HUES48 (cell line): ENCODE measurements around the gene HEXIM1.

Source experiments
- H3K27ac ChIP-seq: one replicate; pipeline ENCODE4 v1.7.0; 2013; ENCODE audit warnings: low read depth, low read length, inconsistent platforms
- H3K27me3 ChIP-seq: 2 replicates; pipeline ENCODE4 v1.6.1; 2013; ENCODE audit warnings: mild to moderate bottlenecking, low read length; ENCODE audit not compliant: control insufficient read depth, insufficient read depth
- H3K36me3 ChIP-seq: 2 replicates; pipeline ENCODE4 v1.6.1; 2013; ENCODE audit warnings: low read length; ENCODE audit not compliant: control insufficient read depth, insufficient read depth
- H3K4me1 ChIP-seq: 2 replicates; pipeline ENCODE4 v1.6.1; 2013; ENCODE audit warnings: mild to moderate bottlenecking, low read length; ENCODE audit not compliant: control insufficient read depth, insufficient read depth
- H3K4me3 ChIP-seq: 2 replicates; pipeline ENCODE4 v1.5.1; 2013; ENCODE audit warnings: mild to moderate bottlenecking, low read depth, low read length
- H3K9ac ChIP-seq: 2 replicates; pipeline ENCODE4 v1.6.1; 2013; ENCODE audit warnings: mild to moderate bottlenecking, low read depth, low read length, moderate library complexity
- H3K9me3 ChIP-seq: 2 replicates; pipeline ENCODE4 v1.6.1; 2013; ENCODE audit warnings: low read length; ENCODE audit not compliant: control insufficient read depth, insufficient read depth

HEXIM1 gene

DNA sequence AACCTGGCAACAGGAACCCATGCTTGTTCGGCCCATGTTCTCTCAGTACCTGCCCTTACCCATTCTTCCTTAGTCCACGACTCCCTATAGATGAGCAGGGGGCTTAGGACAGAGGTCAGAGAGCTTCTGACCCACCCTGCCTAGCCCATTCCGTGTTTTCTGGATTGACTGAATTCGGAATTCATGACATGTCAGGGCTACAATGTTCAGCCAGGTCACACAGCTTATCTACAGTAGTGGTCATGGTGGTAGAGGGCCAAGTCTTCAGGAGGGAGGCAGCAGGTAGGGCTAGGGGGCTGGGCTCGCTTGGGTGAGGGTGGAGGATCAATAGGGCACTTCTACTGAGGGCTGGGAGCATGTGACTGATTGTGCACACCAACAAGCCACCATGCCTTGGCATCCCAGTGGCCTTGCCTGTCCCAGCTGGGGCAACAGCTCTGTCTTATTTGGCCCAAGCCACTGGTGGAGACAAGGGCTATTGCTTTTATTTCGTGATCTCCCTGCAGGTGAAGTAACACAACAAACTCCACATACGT is 16.5 kb downstream of the HEXIM1 start:
- H3K36me3 ChIP-seq = peaks cover 12% of the 10 kb centered on the region; the same call in 1 of the 2 replicates
- peaks cover 12% of the 10 kb centered on the region for H3K4me1 ChIP-seq
- no peaks in the 10 kb centered on the region for H3K9me3 ChIP-seq
- H3K4me3 ChIP-seq = no peak overlapping the region
- H3K9ac ChIP-seq = no peak overlapping the region
- H3K27ac ChIP-seq = no peak overlapping the region
- H3K27me3 ChIP-seq = no peaks in the 10 kb centered on the region

DNA sequence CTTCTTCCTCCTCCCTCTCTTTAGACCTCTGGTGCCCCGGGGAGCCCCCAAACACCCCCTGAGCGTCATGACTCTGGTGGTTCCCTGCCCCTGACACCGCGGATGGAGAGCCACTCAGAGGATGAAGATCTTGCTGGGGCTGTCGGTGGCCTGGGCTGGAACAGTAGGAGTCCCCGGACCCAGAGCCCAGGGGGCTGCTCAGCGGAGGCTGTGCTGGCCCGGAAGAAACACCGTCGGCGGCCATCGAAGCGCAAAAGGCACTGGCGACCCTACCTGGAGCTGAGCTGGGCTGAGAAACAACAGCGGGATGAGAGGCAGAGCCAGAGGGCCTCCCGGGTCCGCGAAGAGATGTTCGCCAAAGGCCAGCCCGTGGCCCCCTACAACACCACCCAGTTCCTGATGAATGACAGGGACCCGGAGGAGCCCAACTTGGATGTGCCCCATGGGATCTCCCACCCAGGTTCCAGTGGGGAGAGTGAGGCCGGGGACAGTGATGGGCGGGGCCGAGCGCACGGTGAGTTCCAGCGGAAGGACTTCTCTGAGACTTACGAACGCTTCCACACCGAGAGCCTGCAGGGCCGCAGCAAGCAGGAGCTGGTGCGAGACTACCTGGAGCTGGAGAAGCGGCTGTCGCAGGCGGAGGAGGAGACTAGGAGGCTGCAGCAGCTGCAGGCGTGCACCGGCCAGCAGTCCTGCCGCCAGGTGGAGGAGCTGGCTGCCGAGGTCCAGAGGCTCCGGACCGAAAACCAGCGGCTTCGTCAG is 20.9 kb downstream of the HEXIM1 start:
- no peak overlapping the region for H3K27ac ChIP-seq
- H3K9ac ChIP-seq = no peak overlapping the region
- H3K9me3 ChIP-seq = no peaks in the 10 kb centered on the region
- peaks cover 17% of the 10 kb centered on the region; the same call in 1 of the 2 replicates for H3K36me3 ChIP-seq
- peaks cover 27% of the 10 kb centered on the region for H3K4me1 ChIP-seq
- H3K27me3 ChIP-seq = no peaks in the 10 kb centered on the region
- H3K4me3 ChIP-seq = no peak overlapping the region

DNA sequence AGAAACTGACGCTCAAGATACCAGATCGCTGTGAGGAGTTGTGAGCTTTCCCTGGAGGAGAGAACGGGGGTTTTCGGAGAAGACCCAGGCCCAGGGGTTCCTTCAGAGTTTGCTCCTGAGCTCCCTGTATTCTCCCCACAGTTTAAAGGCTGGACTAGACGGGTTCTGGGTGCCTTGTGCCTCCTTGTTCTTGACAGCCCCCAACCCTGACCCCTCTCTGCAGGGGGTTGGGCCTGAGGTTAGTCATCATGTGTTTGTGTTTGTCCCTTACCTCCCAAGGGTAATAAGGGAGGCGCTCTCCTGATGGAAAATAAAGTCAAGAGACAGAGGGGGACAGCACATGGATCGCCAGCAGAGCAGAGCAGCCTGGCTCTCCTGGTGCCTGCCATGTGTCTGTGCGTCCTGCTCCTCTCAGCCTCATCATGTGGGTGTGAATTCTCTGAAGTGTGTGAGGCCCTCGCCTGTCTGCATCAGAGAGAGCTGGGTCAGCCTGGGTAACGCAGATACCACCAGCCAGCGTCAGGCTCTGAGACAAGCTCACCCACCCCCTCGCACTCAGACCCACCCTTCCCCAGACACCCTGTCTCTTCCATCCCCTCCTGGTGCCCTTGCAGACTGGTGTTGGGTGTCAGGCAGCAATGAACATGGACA is 22.1 kb downstream of the HEXIM1 start:
- Histone ChIP-seq H3K27me3 (no peaks in the 10 kb centered on the region), H3K9me3 (no peaks in the 10 kb centered on the region), H3K27ac (peak overlapping the region; percentile 95), H3K4me1 (peaks cover 27% of the 10 kb centered on the region), H3K4me3 (no peak overlapping the region), H3K9ac (no peak overlapping the region), H3K36me3 (peaks cover 9% of the 10 kb centered on the region; the same call in 1 of the 2 replicates)

DNA sequence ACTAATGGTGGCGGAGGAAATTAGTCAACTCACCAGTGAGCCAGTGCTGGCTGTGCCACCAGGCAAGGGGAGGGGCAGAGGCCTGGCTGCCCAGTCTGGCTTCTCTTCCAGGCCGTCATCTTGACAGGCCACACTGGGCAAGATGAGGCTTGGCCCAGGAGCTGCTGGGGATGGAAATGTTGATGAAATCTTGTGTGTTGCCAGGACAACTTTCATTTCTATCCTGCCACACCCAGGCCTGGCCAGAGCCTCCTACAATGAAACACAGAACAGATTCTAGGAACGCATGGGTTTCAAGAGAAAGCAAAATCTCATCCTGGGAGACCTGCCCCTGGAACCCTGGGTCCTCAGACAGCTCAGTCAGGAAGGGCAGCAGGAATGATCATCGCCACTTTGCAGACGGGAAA is 22.7 kb downstream of the HEXIM1 start:
- H3K4me1 ChIP-seq = peaks cover 27% of the 10 kb centered on the region
- H3K9me3 ChIP-seq = no peaks in the 10 kb centered on the region
- H3K9ac ChIP-seq = peak overlapping the region; percentile 18; the same call in 1 of the 2 replicates
- H3K27ac ChIP-seq = peak overlapping the region; percentile 95
- peaks cover 9% of the 10 kb centered on the region; the same call in 1 of the 2 replicates for H3K36me3 ChIP-seq
- H3K27me3 ChIP-seq = no peaks in the 10 kb centered on the region
- no peak overlapping the region for H3K4me3 ChIP-seq

DNA sequence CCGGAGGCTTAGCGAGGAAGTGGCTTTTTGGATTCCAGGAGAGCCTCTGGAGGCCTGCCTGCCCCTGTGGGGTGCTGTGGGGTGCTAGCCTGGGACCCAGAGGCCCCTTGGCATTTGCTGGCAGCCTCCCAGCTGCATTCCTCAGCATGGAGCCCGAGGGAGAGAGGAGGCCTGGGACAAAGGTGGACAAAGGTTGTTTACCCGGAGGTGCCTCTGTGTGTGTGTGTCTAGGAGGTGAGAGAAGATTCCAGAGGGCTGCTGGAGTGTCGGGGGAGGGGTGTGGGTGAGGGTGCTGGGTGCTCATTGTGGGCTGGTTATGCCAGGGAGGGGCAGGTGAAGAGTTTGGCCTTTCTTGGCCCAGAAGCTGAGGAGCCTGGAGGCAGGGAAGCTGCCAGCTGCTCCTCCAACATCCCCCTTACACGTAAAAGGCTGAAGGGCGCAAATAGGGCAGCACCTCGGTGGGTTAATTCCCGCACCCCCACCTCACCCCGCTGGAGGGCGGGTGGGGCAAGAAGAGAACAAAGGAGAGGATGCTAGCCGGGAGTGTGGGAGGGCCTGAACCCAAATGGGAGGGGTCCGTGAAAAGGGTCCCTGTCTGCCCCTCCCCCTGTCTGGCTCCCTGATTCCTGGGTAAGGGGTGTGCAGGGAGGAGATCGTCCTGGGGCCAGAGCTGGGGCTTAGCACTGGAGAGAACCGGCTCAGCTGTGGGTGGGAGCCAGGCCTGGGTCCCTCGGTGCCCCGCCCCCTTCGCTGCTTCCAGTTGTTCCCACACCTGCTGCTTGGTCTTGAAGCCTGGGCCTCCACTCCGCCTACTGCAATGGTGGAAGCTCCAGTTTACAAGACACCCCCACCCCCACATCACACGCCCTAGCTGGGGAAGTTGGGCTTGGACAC is 23.3 kb downstream of the HEXIM1 start:
- H3K36me3 ChIP-seq = peaks cover 9% of the 10 kb centered on the region; the same call in 1 of the 2 replicates
- H3K4me3 ChIP-seq = no peak overlapping the region
- H3K9me3 ChIP-seq = no peaks in the 10 kb centered on the region
- peak overlapping the region; percentile 95 for H3K27ac ChIP-seq
- H3K9ac ChIP-seq = peak overlapping the region; percentile 51
- peaks cover 27% of the 10 kb centered on the region for H3K4me1 ChIP-seq
- H3K27me3 ChIP-seq = no peaks in the 10 kb centered on the region

DNA sequence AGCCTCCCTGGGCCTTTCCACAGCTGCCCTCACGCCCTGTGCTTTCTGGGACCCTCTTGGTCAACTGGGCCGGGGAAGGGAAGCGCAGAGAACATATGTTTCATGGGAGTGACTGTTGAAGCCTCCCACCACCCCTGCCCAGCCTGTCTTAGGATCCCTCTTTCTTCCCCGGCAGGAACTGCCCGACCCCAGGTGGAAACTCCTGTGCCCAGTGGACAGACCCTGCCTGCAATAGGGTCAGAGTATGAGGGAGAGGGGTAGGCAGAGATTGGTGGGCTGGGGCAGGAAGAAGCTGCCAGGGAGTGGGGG is 23.9 kb downstream of the HEXIM1 start:
- H3K27ac ChIP-seq = peak overlapping the region; percentile 95
- no peak overlapping the region for H3K4me3 ChIP-seq
- H3K9ac ChIP-seq = peak overlapping the region; percentile 51
- H3K9me3 ChIP-seq = no peaks in the 10 kb centered on the region
- H3K36me3 ChIP-seq = peaks cover 9% of the 10 kb centered on the region; the same call in 1 of the 2 replicates
- H3K4me1 ChIP-seq = peaks cover 27% of the 10 kb centered on the region
- no peaks in the 10 kb centered on the region for H3K27me3 ChIP-seq

DNA sequence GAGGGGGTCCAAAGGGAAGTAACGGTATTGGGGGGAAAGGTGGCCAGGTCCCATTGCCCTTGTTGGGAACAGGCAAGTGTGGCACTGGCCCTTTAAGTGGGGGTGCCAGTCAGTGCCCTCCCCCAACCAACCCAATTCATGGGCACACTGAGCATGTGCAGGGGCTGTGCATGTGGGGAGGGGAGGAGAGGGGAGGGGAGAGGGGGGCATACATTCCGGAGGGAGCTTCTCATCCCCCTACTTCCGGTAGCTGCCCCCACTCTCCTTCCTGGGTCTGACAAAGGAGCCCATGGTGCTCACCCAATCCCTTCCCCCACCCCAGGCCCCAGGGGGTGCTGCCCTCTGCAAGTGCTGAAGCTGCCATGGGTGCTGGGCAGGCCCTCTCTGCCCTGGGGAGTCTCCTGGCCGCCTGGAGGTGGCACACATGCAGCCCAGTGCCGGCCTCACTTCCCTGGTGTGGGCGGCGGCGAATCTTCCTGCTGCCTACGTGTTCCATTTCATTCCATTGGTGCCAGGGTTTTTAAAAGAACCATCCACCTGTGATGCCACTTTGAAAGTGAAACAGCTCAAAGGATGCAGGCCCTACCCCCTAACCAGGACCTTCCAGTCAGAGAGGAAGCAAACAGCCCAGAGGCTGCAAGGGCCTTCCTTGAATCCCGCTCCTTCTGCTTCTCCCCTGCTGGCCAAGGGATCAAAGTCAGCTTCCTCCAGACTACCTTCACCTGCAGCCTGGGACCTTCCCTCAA is 24.4 kb downstream of the HEXIM1 start:
- peaks cover 27% of the 10 kb centered on the region for H3K4me1 ChIP-seq
- H3K36me3 ChIP-seq = peaks cover 9% of the 10 kb centered on the region; the same call in 1 of the 2 replicates
- H3K27ac ChIP-seq = peak overlapping the region; percentile 95
- peak overlapping the region; percentile 53; the same call in 1 of the 2 replicates for H3K9ac ChIP-seq
- H3K27me3 ChIP-seq = no peaks in the 10 kb centered on the region
- no peaks in the 10 kb centered on the region for H3K9me3 ChIP-seq
- no peak overlapping the region for H3K4me3 ChIP-seq

DNA sequence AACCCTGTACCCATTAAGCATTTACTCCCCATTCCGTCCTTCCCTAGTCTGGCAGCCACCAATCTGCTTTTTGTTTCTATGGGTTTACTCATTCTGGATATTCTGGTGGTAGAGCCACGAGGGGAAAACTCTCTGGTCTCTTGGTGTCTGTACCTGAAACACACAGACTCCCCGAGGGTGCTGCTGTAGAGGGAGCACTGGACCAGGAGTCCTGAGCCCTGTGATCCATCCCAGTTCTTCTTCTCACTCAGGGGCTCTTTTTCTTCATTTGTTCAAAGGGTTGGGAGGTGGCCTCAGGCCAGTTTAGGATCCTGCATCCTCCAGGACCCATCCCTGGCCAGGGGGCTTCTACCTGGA is 27.5 kb downstream of the HEXIM1 start:
- no peak overlapping the region for H3K27ac ChIP-seq
- no peaks in the 10 kb centered on the region for H3K36me3 ChIP-seq
- H3K9ac ChIP-seq = no peak overlapping the region
- no peak overlapping the region for H3K4me3 ChIP-seq
- no peaks in the 10 kb centered on the region for H3K27me3 ChIP-seq
- H3K4me1 ChIP-seq = peaks cover 23% of the 10 kb centered on the region
- no peaks in the 10 kb centered on the region for H3K9me3 ChIP-seq

DNA sequence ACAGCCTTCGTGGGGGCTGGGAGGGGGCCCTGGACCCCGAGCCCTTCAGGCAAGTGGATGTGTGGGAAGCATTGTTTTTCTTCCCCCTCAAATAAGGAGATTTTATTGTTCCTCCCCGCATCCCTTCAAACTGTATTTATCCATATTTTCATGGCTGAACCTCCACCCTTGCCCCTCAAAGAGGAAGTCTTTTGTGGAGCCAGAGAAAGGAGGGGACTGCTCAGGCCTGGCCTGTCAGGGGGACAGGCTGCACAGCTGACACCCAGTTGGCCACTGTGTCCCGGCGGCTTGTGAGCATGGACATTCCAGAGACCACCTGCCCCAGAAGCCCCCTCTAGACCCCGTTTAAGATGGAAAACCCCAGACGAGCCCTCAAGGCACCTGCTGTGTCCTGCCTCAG is 29.3 kb downstream of the HEXIM1 start:
- Histone ChIP-seq H3K9me3 (no peaks in the 10 kb centered on the region), H3K36me3 (no peaks in the 10 kb centered on the region), H3K4me1 (peaks cover 6% of the 10 kb centered on the region), H3K27ac (no peak overlapping the region), H3K4me3 (no peak overlapping the region), H3K27me3 (no peaks in the 10 kb centered on the region), H3K9ac (no peak overlapping the region)

DNA sequence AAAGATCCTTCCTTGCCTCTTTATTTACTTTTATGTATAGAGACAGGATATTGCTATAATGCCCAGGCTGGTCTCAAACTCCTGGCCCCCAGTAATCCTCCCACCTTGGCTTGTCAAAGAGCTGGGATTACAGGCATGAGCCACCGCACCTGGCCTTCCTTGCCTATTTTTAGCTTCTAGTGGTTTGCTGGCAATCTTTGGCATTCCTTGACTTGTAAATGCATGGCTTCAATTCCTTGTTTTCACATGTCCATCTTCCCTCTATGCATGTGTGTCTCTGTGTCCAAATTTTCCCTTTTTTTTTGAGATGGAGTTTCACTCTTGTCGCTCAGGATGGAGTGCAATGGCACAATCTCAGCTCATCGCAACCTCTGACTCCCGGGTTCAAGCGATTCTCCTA is 35.9 kb downstream of the HEXIM1 start:
- Histone ChIP-seq H3K36me3 (no peaks in the 10 kb centered on the region), H3K4me3 (no peak overlapping the region), H3K9ac (no peak overlapping the region), H3K27me3 (no peaks in the 10 kb centered on the region), H3K9me3 (no peaks in the 10 kb centered on the region), H3K27ac (no peak overlapping the region), H3K4me1 (no peaks in the 10 kb centered on the region)
